ENCODE measurements around the gene SRMS.

GRCh38 chr20:63522981-63523611, 24.5 kb downstream of the SRMS start:
- TF ChIP-seq, protein P1, sequence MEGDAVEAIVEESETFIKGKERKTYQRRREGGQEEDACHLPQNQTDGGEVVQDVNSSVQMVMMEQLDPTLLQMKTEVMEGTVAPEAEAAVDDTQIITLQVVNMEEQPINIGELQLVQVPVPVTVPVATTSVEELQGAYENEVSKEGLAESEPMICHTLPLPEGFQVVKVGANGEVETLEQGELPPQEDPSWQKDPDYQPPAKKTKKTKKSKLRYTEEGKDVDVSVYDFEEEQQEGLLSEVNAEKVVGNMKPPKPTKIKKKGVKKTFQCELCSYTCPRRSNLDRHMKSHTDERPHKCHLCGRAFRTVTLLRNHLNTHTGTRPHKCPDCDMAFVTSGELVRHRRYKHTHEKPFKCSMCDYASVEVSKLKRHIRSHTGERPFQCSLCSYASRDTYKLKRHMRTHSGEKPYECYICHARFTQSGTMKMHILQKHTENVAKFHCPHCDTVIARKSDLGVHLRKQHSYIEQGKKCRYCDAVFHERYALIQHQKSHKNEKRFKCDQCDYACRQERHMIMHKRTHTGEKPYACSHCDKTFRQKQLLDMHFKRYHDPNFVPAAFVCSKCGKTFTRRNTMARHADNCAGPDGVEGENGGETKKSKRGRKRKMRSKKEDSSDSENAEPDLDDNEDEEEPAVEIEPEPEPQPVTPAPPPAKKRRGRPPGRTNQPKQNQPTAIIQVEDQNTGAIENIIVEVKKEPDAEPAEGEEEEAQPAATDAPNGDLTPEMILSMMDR (conservative IDR thresholded peaks at IDR 0.05; ENCODE audit: low read length) = no peak
- TF ChIP-seq EZH2phosphoT487 (IDR thresholded peaks at IDR 0.05; ENCODE audit: borderline replicate concordance, low read depth, low read length) = no peak

All from OCI-LY7 (cell line).